Activated CD8-positive, alpha-beta memory T cell treated with anti-CD3 and anti-CD28 coated beads, Interleukin-2, amount 50 U/mL, for 4 hours (primary cell): Measurements from ENCODE around the gene STK25.
"Not testable (repeated sequence)": the region's sequence is repeated elsewhere in the genome, so short reads cannot be mapped to it uniquely, and the experiment has no call there.

Source experiments
- DNase-seq: peaks from one replicate; pipeline ENCODE4 v3.0.0-alpha.2; 2020

Gene STK25

DNA sequence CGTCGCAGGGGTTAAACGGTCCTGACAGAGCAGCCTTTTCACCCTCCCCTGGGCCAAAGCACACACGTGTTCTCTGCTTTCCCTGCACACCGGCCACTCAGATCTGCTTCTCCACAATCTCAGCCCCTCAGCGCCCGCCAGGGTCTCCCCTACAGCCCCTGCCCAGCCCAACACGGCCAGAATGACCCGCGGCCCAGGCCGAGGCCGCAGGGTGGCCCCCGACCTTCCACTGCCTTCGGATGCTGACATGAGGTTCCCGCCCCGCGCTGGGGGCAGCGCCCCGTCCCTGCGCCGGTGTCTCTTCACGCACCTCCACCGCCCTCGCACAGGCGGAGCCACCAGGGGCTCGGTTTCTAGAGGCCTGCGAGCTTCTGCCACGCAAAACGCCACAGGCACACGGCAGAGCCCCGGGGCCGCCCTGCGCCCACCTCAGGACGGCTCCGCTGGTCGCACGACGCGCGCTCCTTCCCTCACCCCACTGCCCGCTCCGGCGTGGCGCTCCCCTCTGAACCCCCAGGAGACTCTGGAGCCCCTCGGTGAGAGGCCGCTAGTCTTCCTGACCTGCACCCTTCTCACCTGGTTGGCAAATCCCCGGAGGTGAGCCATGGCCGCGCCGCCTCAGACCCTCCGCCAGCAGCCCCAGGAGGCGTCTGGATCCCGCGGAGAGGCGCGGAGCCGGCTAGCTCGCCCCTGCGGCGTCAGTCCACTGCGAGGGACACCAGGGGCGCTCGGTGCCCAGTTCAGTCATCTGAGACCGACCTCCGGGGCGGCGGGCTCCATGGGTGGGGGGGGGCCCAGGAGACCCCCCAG lies 749 bp downstream of the STK25 start:
- DNase-seq: peak; percentile 39

DNA sequence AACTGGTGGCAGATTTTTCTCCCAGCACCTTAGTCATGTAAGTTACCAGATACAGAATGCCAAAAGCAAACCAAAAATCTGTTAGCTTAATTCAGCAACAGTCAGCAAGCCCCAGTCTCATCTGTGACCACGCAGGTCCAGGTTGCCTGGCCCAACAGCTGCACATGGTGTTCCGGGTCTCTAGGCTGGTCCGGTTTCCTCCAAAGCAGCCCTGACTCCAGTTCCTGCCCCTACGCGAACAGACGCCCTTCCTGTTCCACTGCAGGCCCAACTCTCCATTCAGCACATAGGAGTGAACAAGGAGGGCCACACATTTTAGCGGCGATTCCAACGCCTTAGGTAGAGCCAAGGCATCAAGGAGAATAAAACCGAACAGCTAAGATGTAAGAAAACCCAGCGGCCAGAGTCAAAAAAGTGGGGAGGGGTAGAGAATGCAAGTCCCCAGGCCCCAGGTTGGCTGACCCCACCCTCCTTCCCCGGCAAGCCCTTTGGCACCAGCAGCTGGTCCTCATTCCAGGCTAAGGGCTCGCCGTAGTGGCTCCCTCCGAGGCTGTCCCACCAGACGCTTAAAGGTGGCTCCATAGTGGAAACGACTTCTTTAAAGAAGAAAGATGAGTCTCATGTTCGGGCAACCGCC lies 1.5 kb downstream of the STK25 start:
- DNase-seq: no peak

DNA sequence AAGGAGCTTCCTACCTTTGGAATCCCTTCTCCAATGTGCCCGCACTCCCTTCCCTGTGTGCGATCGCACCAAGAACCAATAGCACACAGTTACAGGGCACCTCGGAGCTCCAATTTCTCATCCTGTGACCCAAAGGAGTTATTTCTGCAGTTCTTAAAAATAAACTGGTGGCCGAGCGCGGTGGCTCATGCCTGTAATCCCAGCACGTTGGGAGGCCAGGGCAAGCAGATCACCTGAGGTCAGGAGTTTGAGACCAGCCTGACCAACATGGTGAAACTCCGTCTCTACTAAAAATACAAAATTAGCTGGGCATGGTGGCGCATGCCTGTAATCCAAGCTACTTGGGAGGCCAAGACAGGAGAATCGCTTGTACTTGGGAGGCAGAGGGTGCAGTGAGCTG lies 2.1 kb downstream of the STK25 start:
- not testable (repeated sequence) for DNase-seq

DNA sequence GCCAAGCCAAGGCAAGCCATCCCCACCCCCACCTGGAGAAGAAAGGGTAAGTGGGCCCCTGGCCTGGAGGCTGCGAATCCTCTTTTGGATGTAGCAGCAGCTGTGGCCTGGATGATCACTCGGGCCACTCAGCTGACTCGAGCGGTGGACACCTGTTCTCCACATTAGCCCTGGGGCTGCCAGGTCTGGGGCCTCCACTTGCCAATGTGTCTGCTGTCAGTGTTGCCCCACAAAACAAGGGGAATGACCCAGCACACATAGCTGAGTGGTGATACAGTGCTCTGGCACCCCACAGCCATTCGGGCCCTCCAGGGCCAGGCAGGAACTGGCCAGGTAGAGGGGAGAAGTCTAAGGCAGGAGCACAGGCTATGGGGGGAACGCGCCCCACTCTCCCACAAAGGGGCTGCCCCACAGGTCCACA lies 2.6 kb downstream of the STK25 start:
- DNase-seq: no peak

DNA sequence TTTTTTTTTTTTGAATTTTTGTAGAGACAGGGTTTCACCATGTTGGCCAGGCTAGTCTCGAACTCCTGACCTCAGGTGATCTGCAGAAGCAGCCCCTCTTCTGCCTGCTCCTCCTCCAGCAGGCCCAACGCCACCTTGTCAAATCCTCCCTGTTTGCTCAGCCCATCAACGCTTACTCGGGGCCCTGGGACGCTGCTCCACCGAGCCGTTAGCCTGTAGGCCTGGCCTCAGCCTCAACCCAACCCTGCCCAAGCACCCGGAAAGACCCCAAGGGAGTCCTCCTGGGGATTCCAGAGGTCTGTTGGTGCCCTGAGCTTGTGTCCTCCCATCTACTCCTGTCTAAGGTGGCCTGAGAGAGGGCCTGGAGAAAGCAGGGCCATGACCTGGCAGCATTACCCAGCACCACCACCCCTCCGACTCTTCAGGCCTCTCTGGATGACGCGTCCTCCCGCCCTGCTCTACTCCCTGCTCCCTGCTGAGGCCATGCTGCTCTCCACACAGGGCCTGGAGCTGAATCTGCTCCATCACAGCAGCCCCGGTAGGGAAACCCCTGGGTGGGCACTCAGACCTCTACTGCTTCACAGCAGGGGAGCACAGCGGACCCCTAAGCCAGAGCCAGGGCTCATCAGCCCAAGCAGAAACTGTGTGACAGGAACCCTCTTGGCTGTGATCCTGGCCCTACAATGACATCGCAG lies 3.2 kb downstream of the STK25 start:
- no peak for DNase-seq

DNA sequence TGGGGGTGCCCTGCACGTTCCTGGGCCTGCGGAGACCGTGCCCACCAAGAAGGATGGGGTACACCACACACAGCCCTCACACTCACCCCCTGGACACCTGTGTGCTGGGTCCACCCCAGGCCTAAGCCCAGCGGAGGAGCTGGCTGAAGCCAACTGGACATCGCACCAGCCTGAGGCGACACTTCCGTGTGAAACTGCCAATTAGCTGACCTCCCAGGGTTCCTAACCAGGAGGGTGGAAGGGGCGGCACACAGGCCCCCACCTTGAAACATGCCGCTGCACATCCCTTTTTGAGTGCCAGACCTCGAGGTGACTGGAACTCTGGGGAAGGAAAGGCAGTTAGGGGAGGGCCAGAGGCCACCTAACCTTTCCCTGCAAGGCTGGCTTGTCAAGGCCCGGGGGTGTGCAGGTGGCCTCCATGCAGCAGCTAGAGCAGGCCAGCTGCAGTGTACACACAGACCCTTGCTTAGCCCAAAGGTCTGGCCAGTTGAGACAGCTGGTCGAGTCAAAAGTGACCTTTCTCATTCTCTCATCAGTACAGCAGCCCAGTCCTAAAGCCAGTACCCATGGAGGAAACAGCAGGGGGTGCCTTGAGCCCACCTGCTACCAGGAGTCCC lies 4.5 kb downstream of the STK25 start:
- no peak for DNase-seq

DNA sequence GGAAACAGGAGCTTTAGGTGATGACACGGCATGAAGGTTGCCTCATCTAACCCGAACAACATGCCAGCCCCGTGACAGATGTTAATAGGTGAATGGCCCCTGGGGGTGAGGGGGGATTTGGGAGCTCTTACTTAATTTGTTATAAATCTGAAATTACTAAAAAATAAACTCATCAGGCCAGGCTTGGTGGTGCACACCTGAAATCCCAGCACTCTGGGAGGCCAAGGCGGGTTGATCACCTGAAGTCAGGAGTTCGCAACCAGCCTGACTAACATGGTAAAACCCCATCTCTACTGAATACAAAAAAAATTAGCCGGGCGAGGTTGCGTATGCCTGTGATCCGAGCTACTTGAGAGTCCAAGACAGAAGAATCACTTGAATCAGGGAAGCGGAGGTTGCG lies 6.1 kb downstream of the STK25 start:
- DNase-seq: no peak

DNA sequence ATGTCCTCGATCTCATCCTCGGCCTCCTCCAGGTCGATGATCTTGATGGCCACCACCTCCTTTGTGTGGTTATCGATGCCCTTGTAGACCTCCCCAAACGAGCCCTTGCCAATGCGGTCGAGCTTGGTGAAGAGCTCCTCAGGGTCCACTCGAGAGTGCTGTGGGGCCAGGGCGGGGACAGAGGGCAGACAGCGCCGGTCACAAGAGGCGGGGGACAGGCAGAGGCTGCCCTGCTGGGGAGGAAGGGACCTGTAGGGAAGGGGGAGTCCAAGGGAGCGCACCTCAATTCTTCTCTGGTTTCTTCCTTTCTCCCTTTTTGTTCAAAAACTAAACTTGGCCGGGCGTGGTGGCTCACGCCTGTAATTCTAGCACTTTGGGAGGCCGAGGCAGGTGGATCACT lies 6.8 kb downstream of the STK25 start:
- DNase-seq: no peak

DNA sequence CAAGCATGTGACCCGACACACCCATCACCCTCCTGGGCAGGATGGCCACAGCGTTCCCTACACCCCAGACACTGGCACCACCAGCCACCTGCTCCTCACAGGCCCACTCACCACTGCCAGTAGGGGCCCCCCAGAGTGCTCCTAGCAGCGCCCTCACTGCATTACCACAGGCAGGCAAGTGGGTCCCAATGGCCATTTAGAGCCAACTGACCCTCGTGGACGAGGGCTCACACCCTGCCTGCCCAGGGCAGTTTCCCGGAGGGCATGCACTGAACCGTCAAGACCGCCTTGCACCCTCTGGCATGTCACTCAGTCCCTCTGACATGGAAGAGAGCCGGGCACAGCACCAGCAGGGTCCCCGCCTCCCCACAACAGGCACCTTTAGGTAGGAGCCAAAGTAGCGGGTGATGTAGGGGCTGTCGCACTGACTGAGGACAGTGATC lies 7.3 kb downstream of the STK25 start:
- DNase-seq: no peak

DNA sequence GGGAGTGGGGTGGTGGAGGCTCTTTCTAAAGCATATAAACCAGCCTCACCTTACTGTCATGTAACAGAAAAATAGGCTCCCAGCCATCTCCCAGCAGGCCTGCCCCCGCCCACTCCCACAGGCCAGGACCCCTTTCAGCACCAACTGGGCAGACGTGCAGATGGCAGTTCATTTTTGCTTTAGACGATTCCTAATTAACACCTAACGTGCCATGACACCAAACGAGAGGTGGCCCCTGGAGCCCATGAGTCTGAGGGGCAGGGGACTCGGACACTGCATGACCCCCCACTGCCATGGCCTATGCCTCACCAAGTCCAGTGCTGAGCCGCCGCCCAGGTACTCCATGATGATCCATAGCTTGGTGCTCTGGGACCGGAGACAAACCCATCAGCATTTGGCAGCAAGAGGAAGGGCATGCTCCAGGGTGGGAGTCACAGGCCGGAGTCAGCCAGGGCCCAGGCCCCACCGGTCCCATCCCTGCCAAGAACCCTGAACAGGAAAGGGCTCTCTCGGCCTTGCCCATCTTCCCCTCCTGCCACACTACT lies 7.9 kb downstream of the STK25 start:
- DNase-seq: no peak

DNA sequence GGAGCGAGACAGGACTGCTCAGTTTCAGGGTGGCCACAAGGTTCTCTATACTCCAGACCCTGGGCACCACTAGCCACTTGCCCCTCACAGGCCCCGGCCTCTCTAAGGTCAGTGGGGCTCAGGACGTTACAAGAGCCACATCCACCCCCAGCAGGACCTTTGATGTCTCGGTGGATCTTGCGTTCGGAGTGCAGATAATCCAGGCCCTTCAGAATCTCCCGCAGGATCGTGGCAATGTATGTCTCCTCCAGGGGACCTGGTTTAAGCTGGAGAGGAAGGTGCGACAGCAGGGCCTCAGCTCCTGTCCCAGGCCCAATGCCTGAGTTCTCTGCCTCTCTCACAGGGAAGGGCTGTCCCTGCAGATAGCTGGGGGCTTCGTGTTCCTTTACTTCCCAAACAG lies 8.4 kb downstream of the STK25 start:
- no peak for DNase-seq

DNA sequence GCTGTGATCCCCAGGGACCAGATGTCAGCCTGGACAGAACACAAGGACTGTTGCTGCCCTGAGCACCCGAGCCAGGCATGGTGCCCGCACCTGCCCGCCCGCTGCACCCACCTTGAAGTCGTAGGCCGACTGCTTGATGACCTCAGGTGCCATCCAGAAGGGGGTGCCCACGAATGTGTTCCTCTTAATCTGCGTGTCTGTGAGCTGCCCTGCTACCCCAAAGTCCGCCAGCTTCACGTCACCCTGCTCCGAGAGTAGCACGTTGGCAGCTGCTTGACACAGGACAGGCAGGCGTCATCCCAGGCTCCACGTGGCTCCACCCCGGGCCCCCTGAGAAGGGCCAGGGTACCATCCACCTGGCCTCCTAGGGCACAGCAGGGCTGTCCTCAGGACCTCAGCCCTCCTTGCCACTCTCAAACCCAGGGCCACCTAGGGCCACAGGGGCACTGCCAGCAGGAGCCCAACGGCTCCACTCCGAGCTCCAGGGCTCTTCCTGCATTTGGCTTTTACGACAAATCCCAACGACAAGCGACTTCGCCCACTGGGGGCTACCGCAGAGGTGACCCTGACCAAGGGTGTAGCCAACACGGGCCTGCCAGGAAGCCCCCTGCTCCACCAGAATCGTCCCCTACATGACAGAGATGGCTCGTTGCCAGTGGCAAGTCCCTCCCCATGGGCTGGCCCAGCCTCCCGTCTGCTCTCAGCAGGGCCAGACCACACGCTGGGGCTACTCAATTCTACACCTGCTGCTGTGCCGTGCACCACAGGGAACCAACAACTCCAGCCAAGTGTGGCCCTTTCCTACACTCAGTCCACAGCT lies 9.0 kb downstream of the STK25 start:
- no peak for DNase-seq

DNA sequence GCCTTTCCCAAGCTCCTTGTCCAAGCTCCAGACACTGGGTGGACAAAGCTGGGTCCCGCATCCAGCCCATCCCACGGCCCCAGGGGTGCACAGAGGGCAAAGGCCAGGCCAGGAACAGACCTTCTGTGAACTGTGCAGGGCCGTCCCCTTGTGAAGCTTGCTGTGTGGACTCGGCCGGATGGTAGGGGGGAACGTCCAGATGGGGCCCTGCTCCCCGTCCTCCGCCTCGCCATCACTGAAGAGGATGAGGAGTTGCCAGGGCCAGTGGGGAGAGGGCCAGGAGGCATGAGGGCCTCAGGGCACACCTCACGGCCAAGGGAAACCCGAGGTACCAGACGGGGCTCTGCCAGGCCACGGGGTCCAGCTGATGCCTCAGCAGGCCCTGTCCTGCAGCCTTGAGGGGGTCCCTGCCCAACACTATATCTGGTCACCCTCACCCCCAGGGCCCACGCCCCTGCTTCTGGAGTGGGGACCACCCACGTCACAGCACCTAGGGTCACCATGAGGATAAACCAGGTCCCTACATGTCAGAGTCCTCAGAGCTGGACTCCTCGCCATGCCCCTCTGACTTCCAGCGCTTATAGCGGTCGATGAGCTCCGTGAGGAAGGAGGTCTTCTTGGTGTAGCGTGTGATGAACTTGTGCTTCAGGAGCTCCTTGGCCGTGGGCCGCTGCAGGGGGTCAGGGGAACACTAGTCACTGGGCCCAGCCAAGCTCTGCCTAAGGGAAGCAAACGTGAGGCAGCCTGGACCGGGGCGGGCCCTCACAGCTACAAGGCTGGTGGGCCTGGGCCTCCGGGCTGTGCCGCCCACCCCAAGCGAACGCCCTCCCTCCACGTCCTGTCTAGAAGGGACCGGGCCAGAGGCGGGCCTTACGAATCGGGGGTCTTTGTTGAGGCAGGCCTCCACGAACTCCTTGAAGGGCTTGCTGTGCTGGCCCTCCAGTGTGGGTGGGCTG lies 10.0 kb downstream of the STK25 start:
- DNase-seq: no peak

DNA sequence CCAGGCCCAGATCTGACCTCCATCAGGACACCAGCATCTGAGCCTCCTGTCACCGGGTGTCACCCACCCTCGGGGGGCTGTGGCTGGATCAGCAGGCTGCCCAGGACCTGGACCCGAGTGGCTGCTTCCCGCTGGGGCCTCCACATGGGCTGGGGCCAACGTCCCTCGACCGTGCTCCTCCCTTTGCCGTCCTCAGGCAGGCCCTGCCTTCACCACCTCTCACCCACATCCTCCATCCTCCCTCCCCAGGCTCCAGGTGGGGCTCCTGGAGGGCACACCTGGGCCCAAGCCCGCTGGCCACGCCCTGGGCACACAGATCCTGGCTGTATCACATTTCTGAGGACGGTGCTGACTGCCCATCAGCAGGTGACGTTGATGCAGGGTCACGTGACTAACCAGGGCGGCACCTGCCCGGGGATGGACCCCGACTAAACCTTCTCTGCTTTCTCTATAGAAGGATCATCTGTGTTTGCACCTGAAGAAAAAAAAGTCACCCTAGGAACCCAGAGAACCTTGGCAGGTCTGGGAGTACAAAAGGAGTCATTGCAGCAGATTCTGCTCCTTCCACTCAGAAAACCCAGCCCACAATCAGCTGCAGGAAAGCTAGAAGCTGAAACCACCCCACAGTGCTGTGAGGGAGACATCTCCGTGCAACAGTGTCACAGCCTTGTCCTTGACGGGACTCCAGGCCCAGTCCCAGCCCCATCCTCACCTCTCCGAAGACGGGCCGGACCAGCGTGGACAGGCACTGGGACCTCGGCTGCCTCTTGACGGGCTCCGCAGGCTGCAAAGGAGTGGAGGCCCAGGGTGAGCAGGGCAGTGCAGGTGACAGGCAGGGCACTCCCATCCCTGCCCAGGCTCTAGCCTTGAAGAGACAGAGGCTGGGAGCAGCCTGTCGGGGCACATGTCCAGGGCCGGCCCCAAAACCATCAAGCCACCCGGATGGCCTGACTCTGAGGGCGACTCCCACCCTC lies 11.2 kb downstream of the STK25 start:
- no peak for DNase-seq

DNA sequence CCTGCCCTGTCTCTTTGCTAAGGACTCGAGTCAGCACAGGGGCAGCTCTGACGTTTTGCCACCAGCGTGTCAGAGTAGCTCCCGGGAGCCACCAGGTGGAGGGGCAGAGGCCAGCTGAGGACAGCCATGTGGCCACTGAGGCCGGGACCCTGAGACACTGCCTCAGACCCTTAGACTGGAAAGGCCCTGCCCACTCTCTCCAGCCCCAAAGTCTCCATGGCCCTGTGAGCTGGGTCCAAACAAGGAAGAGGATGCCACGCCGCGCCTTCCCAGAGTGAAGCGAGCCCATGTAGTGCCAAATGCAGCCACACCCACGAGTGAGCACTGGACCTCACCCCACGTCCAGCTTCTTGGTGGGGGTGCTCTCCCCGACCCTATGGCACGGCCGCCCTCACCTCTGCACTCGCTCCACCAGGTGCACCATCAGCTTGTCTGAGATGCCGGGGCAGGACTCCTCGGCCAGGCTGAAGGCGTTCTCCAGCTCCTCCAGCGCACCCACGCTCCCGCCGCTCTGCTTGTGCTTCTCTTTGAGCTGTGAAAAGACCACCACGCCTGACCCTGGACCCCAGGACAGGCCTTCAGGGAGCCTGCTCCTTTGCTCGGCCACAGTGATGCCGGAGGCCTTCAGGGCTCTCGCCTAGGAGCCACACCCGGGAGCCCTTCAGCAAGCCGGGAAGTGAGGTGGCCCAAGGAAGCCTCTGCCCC lies 12.2 kb downstream of the STK25 start:
- no peak for DNase-seq

DNA sequence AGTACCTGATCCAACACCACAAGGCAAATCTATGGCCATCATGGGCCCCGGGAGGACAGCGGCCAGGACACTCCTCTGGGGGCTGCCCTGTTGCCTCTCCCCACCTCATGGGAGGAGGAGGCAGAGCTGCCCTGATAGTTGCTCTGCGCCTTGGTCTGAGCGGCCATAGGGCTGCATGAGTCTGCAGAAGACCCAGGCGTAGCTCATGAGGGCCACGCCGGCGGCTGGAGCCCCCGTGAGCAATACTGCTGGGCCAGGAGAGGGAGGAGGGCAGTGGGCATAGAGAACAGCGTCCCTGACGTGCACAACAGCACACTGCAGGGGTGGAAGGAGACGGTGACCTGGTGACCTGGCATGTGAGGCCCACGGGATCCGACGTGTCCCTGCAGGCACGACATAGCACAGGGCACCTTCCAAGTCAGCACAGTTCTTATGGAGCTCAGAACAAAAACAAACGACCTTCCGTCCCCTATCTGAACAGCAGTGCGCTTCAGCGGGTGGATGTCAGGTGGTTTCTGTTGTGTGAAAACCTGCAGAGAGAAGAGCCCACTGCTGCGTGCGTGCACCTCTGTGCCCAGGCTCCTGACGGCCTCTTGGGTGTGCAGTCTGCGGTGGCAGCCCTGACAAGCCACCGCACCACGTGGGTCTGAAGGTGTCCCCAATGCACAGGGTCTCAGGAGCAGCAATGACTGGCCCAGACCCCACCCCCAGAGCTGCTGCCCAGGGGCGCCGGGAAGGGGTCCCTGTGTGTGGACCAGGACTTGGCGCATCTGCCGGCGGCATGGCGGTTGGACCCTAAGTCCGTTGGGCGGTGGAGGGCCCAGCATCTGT lies 13.0 kb downstream of the STK25 start:
- DNase-seq: no peak

DNA sequence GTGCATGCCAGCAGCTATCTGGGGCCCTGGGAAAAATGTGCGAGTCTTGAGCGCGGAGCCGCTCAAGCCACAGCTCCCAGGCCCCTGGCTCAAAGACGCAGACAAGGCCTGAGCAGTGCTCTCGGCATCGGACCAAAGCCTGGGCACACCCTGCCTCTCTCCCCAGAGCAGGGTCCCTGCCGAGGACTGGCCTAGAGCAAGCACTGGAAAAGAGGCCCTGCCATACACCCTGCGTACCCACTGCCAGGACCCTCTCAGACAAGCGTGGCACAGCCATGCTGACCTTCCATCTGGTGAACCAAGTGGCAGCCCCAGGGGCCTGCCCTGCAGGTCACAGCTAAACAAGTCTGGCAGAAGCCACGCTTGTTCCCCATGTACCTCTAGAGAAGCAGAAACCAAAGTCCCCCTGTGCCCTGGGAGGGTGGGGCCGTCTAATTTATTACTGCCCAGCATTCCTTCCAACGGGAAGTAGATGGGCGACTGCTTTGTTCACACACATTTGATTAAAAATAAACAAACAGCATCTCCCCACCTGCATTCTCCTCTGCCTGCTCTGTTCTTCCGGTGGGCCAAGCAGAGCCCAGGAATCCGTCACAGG lies 14.0 kb downstream of the STK25 start:
- DNase-seq: no peak

DNA sequence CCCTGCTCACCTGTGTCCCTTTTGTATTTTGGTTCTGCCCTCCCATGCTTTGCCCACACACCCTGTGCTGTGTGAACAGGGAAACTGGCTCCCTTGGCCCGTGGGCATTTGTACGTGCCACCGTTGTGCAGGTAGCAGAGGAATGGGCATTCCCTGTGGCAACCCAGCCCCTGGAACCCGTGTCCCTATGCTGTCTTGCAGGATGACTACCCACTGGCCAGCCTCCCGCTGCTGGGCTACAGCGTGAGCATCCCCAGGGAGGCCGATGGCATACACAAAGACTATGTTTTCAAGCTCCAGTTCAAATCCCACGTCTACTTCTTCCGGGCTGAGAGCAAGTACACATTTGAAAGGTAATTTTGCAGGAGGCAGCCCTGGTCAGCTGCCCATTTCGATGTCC lies 15.3 kb downstream of the STK25 start:
- DNase-seq: no peak
